Loucy (cell line): ENCODE measurements around the gene TOP3B.

Experiments used
- CTCF ChIP-seq: fragments of 200-600 bp; sonication (generic); conservative IDR thresholded peaks from 2 replicates; pipeline ENCODE4 v1.5.1; 2014; ENCODE audit warnings: mild to moderate bottlenecking, antibody characterized with exemption, low read length
- EZH2phosphoT487 ChIP-seq: fragments of 200-600 bp; IDR thresholded peaks from 2 replicates; pipeline ENCODE4 v1.6.1; 2018; ENCODE audit warnings: antibody characterized with exemption, mild to moderate bottlenecking, moderate library complexity, borderline replicate concordance

DNA sequence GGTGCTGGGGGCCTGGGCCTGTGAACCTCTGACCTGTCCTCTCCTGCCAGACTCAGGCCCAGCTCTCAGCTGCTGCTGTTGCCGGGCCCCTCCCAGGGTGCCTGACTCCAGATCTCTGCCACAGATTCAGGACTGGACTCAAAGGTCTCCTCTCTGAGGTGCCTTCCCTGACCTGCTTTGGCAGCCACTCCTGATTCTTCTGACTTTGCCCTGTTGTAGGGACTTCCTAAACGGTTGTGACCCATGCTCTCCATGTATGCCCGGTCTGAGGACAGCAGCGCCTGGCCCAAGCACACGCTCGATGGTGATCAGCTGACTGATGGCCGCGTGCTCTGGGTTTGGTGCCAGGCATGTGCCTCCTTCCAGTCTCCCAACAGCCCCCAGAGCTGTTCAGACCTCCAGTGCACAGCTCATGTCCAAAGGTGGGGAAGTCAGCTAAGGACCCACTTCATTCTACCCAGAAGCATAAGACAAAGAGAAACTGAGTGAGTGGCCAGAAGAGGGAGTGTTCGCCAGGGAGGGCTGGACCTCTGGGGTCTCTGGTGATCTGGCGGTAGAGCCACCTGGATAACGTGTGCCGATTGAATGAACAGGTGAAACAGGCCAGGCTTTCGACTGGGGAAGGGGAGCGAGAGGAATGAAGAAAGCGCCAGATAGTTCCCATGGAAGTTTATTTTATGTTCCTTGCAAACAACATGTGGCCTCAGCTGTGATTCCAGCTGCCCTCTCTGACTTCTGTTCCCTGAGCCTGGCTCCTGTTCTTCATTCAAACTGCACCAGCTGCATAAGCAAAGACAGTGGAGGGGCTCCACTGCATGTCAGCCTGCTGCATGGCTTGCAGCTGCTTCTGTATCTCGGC, 8.1 kb upstream of the TOP3B start:
- TF ChIP-seq CTCF (no peak), EZH2phosphoT487 (no peak)
